Upper lobe of left lung (tissue), 6 donors: Measurements from ENCODE around the gene GYPE. TPM values are rescaled to one million over a fixed set of nuclear protein-coding genes. Genes with fewer than 3 reads are reported as not detected.
"Not testable (repeated sequence)": the region's sequence is repeated elsewhere in the genome, so short reads cannot be mapped to it uniquely, and the experiment has no call there.

Experiments used
- ATAC-seq, 2 donors: fragments of 200-7000 bp; cut with Tn5 transposase; one replicate each; pipeline ENCODE4 v1.9.1; 2022; ENCODE audit warnings: mild to moderate bottlenecking in 2 of 2, moderate library complexity in 2 of 2; ENCODE audit not compliant: low FRiP score in 2 of 2
- DNase-seq, 2 donors: peaks; one replicate each; pipeline ENCODE4 v3.0.0-alpha.2; 2019 to 2020
- H3K27ac ChIP-seq, 4 donors: fragments of 200-600 bp; sonication (generic); one replicate each; pipeline ENCODE4 v1.5.1; 2016 to 2019
- H3K27me3 ChIP-seq, 4 donors: fragments of 200-600 bp; sonication (generic); one replicate each; pipeline ENCODE4 v1.5.1; 2017 to 2019
- H3K36me3 ChIP-seq, 4 donors: fragments of 200-600 bp; sonication (generic); one replicate each; pipeline ENCODE4 v1.5.1; 2016 to 2019
- H3K4me1 ChIP-seq, 4 donors: fragments of 200-600 bp; sonication (generic); one replicate each; pipeline ENCODE4 v1.5.1; 2018 to 2019
- H3K4me3 ChIP-seq, 4 donors: fragments of 200-600 bp; sonication (generic); one replicate each; pipeline ENCODE4 v1.5.1; 2017 to 2019; ENCODE audit warnings: mild to moderate bottlenecking in 2 of 4, moderate library complexity in 1 of 4
- H3K9me3 ChIP-seq, 4 donors: fragments of 200-600 bp; sonication (generic); one replicate each; pipeline ENCODE4 v1.5.1; 2018 to 2019
- CTCF ChIP-seq, 6 experiments: fragments of 450-650 bp in 4 of 6; fragments of 200-600 bp in 2 of 6; sonication (generic) in 2 of 6; IDR thresholded peaks; one replicate each; pipeline ENCODE4 v1.5.1; 2016 to 2019; ENCODE audit warnings: antibody characterized with exemption in 6 of 6
- EP300 ChIP-seq, 4 donors: sonication (generic); formaldehyde crosslinking; IDR thresholded peaks; one replicate each; pipeline ENCODE4 v1.5.1; 2017; ENCODE audit warnings: antibody characterized with exemption in 4 of 4, control low read depth in 2 of 4
- POLR2A ChIP-seq, 4 donors: fragments of 450-650 bp; IDR thresholded peaks; one replicate each; pipeline ENCODE4 v1.5.1; 2016 to 2017; ENCODE audit warnings: antibody characterized with exemption in 4 of 4, mild to moderate bottlenecking in 2 of 4
- POLR2AphosphoS5 ChIP-seq, 2 donors: sonication (generic); formaldehyde crosslinking; IDR thresholded peaks; one replicate each; pipeline ENCODE4 v1.5.1; 2017; ENCODE audit warnings: antibody characterized with exemption in 2 of 2
- WGBS, 2 donors: methylation state at CpG; one replicate each; pipeline ENCODE4 v1.1.5; 2017 to 2018; 5-methylcytosine and 5-hydroxymethylcytosine counted together
- total RNA-seq, 6 donors: library from RNA; depleted of rRNA in 4 of 6; stranded (reverse); fragments of >200 nt in 4 of 6; gene quantifications; one replicate each; pipeline versions ENCODE4 v1.1.0 to v1.2.1, GENCODE V29; 2016 to 2021
- donor health status: DM: no; HTN: no; CAD: no; lungs with moderate emphysema.
- donor health status: DM: no; HTN: yes; CAD: no; lungs with severe emphysema.

The GYPE gene
- total RNA-seq, 6 donors from 2014 or later: 0.89 to 1.7 (median 0.98) TPM; not detected in 1

- peak overlapping the region in 3 of 4 donors; percentile 31 to 50 (median 49) for H3K4me3 ChIP-seq
- not testable (repeated sequence) for H3K36me3 ChIP-seq, H3K9me3 ChIP-seq, H3K27me3 ChIP-seq, H3K4me1 ChIP-seq
- ATAC-seq: peak in 1 of 2 donors; percentile 77
- peak; percentile 28 to 90 for DNase-seq
- H3K27ac ChIP-seq: peak overlapping the region in 2 of 4 donors; percentile 31 to 71
- 46 to 52% methylated on average over 30 to 49 of the region's 59 CpGs for WGBS, 2 donors
These were observed 6.4 kb upstream of the GYPE start for GRCh38 chr4:143911528-143912417.

GRCh38 chr4:143910906-143911305, 5.5 kb upstream of the GYPE start:
- not testable (repeated sequence) for H3K36me3 ChIP-seq, H3K9me3 ChIP-seq, H3K27me3 ChIP-seq, ATAC-seq, DNase-seq, H3K4me1 ChIP-seq, H3K27ac ChIP-seq
- WGBS, 2 donors: 51 to 61% methylated on average over 2 of the region's 2 CpGs
- H3K4me3 ChIP-seq: peak overlapping the region in 2 of 4 donors; percentile 49 to 50

- not testable (repeated sequence) for H3K9me3 ChIP-seq, H3K4me1 ChIP-seq, H3K4me3 ChIP-seq, H3K27ac ChIP-seq, H3K36me3 ChIP-seq, H3K27me3 ChIP-seq
- DNase-seq (peak in 1 of 2 donors; percentile 34), ATAC-seq (peak; percentile 56 to 78)
- WGBS, 2 donors: 11 to 21% methylated on average over 3 of the region's 3 CpGs
- TF ChIP-seq CTCF (IDR thresholded peaks at IDR 0.05): peak in 1 of 6 experiments; percentile 16
These were observed 2.5 kb upstream of the GYPE start for GRCh38 chr4:143907811-143908210.

DNA sequence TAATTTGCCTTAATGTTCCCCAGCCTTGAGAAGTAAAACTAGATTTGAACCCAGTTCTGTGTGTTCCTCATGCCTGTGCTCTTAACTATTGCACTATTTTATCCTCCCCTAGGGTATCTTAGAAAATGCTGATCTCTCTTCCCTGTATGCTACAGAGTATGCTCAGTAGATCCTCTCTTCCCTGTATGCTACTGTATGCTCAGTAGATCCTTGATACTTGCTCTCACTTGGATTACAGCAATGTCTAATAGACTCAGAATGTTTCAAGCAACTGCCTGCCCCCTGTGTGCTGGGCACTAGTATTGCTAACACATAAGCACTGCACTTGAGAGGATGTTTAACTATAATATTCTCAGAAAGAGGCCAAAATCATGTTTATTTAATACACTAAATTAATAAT, 928 bp downstream of the GYPE start:
- not testable (repeated sequence) for H3K36me3 ChIP-seq, H3K27me3 ChIP-seq, DNase-seq, ATAC-seq, H3K27ac ChIP-seq, H3K4me1 ChIP-seq, H3K4me3 ChIP-seq, H3K9me3 ChIP-seq

- not testable (repeated sequence) for H3K27ac ChIP-seq, H3K36me3 ChIP-seq, H3K4me3 ChIP-seq, H3K9me3 ChIP-seq, H3K27me3 ChIP-seq, ATAC-seq, H3K4me1 ChIP-seq, DNase-seq
- WGBS, 2 donors: 70 to 73% methylated on average over 4 of the region's 4 CpGs
These were observed 15.0 kb downstream of the GYPE start for GRCh38 chr4:143890323-143890722.

GRCh38 chr4:143888189-143888588, 17.2 kb downstream of the GYPE start:
- WGBS, 2 donors: no CpG with 5 or more reads among the region's 3 CpGs

GRCh38 chr4:143884965-143885364, 20.4 kb downstream of the GYPE start:
- not testable (repeated sequence) for ATAC-seq, H3K4me3 ChIP-seq, H3K4me1 ChIP-seq, H3K27me3 ChIP-seq, H3K36me3 ChIP-seq, DNase-seq, H3K27ac ChIP-seq, H3K9me3 ChIP-seq

More at GRCh38 chr4:143888189-143888588, 17.2 kb downstream of the GYPE start:
- H3K27me3 ChIP-seq, ATAC-seq, DNase-seq, H3K9me3 ChIP-seq, H3K27ac ChIP-seq, H3K4me3 ChIP-seq, H3K4me1 ChIP-seq, H3K36me3 ChIP-seq: not testable (repeated sequence)

GRCh38 chr4:143883529-143883928, 21.8 kb downstream of the GYPE start:
- no peak for TF ChIP-seq POLR2AphosphoS5 (IDR thresholded peaks at IDR 0.05)
- TF ChIP-seq EP300 (IDR thresholded peaks at IDR 0.05): no peak
- TF ChIP-seq POLR2A (IDR thresholded peaks at IDR 0.05): no peak
- no peak for ATAC-seq
- Histone ChIP-seq H3K27me3 (no peaks in the 10 kb centered on the region), H3K36me3 (no peaks in the 10 kb centered on the region), H3K4me1 (no peaks in the 10 kb centered on the region), H3K27ac (no peak overlapping the region), H3K4me3 (no peak overlapping the region), H3K9me3 (no peaks in the 10 kb centered on the region)
- DNase-seq: no peak
